COLO829 (cell line): ENCODE measurements around the gene CD79B.

Experiments
- DNase-seq: peaks from one replicate; pipeline ENCODE4 v3.0.0; 2012; ENCODE audit warnings: low spot score

The CD79B gene

DNA sequence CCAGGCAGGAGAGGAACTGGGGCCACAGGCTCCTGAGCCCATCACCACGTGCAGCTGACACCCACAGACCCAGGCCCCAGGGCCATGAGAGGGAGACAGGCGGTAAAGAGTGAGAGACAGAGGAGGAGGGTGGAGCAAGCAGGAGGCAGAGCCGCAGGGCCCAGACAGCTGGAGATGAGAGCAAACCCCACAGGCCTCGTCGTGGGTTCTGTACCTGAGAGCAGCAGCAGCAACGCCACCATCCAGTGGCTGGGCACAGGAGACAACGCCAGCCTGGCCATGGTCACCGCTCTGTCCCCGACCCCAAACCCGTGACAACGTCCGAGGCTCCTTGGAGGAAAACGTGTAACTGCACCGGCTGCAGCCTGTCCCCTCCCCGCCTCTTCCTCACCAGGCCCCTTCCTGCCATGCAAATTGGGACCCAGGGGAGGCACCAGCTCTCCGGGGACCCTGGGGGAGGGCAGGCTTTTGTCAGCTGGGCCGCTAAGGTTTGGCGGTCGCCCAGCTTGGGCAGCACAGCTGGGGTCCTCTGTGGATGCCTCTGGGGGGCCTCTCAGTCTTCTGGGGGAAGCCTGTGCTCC, at the start of gene CD79B:
Gene CD79B, minus strand, starts transcription at position 351 of the 581 bp plus-strand sequence. Its CDS starts 70 bp downstream, at position 281.
- DNase-seq = no peak

DNA sequence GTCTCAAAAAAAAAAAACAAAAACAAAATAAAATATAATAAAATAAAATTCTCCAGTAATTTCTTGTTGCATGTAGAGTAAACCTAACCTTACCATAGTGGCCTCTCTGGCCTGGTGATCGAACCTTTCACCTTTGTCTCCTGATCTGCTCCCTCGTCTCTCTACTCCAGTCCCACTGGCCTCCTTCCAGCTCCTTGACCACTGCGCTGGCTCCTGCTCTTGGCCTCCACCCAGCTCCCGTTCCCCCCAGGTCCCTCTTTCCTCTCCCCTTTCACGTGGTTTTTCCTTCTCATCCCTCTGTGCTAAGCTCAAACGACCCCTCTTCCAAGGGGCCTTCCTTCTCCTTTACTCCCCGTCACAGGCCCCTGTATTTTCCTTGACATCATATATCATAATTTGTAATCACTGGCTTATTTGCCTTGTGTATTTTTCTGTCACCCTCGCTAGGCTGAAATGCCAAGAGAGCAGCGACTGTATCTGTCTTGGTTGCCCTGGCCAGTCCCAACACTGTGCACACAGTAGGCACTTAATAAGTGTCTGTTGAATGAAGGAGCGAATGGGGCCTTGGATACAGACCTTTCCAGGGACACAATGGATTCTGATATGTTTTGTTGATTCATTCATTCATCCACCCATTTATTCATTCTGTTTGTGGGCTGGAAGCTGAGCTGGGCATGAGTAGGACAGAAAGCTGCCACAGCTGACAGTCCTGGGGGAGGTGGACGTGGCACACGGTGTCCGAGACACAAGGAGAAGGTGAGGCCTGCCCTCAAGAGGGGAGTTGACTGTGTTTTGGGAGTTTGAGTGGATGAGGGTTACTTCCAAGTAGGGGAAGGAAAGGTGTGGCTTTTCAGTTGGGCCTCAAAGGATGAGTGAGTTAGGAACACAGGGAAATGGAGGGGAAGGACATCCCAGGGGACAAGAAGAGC, 46.4 kb upstream of the CD79B start:
- DNase-seq = no peak

DNA sequence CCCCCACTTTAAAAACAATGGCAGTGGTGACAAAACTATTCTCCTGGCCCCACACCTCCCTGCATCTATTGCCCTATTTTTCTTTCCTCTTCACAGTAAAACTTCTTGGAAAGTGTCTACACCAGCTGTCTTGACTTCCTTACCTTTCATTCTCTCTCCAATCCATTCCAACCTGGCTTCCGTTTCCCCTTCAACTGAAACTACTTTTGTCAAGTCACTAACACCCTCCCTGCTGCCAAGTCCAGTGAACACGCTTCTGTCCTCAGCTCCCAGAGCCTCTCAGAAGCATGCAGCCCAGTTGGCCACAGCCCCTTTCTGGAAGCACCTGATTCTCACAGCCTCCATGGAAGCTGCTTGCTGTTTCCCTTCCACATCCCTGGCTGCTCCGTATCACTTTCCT, 44.6 kb upstream of the CD79B start:
- no peak for DNase-seq

DNA sequence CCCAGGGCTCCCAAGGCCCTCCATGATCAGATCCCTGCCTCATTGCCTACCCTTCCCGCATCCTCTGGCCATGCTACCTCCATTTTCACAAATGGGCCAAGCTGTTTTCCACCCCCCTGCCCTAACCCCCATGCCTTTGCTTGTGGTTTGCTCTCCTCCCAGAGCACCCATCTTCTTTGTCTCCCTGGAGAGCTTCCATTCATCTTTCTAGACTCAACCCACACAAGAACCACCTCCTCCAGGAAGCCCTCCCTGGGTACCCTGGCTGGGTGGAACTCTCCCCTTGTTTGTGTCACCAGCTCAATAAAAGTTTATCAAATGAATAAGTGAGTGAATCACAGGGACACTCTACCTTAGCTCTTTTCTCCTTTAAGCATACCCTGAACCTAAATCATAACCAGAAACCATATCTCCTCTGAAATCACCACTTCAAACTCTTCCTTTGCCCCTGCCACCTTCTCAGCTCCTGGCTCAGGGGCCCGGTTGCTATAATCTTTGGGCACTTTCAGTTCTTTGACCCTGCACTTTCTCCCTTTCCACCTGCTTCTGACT, 43.5 kb upstream of the CD79B start:
- no peak for DNase-seq

DNA sequence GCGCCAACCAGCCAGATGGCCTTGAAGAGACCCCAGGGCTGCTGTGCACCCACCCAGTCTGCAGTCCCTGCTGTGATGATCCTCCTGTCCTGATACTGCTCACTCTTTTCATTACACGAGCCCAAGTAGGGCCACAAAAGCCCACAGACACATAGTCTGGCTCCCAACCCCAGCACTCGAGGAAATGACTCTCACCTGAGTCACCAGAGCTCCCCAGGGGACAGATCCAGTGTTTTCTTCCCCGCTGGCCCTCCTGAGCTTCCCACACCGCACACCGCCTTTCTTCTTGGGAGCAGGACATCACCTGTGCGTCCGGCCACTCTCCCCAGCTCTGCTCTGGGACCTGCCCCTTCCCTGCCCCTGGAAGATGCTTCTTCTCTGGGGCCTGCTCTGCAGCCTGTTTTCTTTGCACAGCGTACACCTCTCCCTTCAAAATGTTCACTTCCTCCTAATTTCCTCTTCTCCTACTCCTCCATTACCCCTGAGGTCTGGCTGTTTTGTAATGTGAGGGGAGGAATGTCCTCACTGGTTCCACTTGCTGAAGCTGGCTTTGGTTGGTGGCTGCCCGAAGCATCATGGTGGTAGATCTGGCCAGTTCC, 42.6 kb upstream of the CD79B start:
- DNase-seq = peak; percentile 20

DNA sequence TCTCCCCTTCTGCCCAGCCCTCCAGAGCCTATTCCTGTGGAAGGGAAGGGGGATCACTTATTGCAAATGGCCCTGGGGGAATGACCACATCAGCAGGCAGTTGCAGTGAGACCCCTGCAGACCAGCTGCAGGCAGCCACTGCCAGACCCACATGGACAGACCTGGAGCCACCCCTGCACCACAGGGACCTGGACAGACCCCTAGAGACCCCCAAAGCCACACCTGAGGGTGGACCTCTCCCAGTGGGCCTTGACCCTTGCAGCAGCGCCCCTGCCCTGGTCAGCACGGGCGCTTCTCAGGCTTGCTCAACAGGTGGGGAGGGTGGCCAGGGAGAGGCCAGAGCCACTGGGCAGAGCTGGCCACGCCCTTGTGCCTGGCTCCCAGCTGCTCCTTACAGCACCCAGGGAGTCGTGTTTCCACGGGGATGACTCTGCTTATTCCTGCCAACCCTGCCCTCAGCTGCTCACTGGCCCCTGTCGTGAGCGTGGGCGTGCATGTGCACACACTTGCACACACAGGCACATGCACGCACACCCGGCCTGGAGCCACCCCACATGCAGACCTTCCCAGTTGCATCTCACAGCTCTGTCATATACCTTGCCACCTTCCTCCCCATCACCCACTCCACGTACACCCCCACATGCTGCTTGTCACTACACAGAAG, 41.9 kb upstream of the CD79B start:
- no peak for DNase-seq

DNA sequence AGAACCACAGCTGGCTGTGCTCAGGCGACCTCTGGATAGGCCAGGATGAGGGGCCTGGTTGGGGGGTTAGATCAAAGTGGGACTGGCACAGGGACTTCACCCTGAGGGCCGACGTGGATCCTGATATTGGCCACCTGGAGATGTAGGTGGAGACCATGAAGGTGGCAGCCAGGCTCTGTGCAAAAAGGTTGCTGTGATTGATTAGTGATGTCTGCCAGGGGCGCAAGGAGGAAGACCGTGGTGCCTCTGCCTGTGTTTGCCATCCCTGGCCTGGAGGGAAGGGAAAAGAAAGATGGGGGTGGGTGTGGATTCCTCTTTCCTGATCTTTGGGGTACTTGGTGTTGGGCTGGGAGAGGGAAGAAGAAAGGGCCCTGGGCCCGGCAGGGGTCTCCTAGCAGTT, 41.1 kb upstream of the CD79B start:
- no peak for DNase-seq

DNA sequence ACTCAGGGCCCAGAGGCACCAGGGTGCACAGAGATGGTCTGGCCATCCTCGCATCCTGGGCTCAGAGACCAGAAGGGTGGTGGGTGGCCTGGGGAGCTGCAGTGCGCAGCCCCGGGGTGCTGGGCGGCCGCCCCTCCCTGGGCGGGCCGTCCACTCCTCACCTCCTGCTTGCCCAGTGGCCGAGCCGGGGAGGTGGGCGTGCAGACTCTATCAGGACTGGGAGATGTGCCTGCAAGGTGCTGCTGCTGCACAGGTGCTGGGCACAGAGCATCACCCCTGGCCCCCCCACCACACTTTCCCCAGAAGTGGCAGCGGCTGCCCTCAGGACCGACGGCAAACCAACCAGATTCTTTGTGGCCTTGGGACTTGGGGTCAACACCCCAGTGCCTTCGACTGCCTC, 40.7 kb upstream of the CD79B start, which contains the start of gene SCN4A:
Gene SCN4A, minus strand, starts transcription at position 123 of the 400 bp plus-strand sequence. Its CDS starts 77 bp downstream, at position 46.
- DNase-seq = no peak

DNA sequence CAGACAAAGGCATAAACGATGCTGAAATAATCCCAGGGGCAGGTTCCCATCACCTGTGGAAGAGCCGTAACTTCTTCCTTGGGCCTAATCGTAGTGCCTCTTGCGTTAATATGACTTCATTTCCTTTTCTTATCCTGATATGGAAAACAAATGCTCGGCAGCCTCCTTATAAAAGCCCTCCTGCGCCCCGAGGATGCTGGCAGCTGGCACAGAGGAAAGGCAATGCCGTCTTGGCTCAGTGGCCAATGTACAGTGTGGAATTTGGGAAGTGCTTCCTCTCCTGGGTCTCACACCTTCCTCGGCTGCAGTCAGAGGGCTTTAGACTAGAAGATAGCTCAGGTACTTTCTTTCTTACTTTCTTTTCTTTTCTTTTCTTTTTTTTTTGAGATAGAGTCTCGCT, 37.1 kb upstream of the CD79B start:
- DNase-seq = no peak

DNA sequence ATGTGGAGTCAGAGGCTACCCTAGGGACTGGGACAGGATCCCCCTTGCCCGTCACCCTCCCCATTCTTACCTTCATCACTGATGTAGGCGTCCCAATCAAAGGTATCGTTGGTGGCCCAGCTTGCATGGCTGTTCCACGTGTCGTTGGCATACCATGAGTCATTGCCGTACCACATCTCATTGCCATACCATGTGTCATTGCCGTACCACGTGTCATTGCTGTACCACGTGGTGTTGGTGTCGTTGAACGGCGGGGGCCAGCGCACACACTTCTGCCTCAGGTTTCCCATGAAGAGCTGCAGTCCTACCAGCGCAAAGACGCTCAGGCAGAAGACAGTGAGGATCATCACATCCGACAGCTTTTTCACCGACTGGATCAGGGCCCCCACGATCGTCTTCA, 35.8 kb upstream of the CD79B start:
- DNase-seq = no peak

DNA sequence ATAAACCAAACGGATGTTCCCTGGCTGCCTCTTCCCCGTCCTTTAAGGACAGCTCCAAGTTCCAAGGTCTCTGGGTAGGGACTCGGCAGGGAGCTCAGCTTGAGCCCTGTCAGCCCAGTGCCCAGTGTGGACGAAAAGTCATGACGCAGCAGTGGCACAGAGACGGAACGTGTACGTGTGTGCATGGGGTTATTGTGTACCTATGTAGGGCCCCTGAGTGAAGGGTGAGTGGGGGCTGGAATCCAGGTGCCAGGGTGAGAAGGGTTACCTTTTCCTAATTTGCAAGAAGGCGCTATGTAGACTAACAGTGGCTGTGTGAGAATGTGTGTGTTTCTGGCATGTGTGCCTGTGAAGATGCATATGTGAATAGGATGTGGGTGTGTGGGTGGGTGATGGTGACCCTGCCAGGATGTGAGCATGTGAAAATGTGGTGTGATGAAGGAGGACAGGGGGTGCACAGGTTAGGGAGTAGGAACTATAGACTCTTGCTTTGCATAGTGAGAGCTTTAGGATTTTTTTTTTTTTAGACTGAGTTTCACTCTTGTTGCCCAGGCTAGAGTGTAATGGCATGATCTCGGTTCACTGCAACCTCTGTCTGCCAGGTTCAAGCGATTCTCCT, 34.6 kb upstream of the CD79B start:
- DNase-seq = no peak

DNA sequence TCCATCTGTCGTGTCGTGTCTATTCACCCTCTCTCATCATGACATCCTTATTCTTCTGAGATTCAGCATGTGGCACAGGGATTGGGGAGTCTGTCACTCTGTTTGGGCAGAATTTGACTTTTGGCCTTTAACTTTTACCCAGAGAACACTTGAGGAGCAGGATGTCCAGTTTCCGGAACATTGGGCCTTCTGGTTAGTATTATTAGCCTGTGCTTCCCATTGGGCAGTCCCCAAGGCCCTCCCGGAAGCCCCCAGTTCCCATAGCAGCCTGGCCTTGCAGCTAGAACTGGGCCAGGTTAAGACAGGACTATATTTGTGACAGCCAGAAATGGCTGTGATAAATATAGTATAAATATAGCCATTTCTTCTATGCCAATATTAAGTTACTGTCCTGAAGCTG, 31.0 kb upstream of the CD79B start:
- DNase-seq = no peak

DNA sequence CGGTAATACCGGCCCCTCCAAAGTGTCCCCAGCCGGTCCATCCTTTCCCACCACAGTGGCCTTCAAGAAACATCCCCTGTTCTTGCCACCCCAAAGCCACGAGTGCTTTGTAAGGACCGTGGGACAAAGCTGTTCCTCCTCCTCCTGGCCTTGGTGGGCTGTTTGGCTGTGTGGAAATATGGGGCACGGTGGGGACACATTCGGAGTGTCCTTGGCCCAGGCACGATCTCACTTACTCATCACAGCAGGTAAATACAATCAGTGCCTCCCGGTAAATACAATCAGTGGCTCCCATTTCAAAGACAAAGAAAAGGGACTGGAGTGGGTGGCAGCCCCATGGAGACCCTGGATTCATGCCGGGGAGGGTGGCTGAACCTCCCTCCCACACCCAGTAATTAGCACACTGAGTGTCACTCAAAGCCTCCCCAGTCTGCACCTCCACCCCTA, 30.2 kb upstream of the CD79B start:
- no peak for DNase-seq

DNA sequence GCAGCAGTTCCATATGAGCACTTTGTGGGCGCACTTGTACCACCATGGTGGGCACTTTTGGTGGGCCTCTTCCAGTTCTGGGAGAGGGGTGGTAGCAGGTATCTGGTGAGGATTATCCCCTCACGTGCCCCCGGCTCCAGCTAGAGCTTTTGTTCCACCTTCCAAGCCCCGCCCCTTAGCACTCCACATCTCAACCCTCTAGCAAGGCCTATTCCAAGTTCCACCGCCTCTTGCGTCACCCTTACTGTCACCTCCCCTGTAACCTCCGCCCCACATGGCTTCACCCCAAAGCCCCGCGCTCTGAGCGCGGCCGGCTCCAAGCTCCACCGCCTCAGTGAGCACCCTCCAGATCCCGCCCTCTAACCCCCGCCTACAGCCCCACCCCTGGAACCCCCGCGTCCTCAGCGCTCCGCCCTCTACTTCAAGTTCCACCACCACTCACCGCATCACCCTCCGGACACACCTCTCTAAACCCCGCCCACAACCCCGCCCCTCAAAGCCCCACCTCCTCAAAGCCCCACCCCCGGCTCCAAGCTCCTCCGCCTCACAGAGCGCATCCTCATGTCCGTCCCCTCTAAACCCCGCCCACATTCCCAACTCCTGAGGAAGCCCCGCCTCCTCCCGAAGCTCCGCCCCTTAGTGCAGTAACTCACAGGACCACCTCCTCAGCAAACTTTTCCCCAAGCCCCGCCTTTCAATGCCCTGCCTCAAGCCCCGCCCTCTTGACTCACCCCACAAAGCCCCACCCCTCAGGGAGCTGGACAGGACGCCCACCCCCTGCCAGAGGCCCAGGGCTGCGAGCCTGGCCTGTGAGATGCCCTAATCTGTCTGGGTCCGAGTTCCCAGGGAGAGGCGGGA, 29.5 kb upstream of the CD79B start:
- DNase-seq = peak; percentile 91

DNA sequence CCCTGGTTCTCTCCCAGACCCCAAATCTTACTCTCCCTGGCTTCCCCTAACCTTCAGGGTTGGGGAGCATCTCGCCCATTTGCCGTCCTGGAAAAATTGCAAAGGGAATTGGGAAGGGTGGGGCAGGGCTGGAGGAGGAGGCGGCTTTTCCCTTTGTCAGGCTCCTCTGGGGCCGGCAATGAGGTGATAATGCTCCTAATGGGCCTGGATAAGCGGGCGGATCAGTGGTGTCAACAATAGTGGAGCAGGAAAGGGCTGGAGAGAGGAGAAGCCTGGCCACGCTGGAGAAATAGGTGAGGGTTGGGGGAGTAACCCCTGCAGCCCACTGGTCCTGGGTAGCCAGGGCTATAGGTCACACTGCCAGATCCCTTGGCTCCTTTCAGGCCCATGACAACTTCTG, 28.3 kb upstream of the CD79B start:
- no peak for DNase-seq

DNA sequence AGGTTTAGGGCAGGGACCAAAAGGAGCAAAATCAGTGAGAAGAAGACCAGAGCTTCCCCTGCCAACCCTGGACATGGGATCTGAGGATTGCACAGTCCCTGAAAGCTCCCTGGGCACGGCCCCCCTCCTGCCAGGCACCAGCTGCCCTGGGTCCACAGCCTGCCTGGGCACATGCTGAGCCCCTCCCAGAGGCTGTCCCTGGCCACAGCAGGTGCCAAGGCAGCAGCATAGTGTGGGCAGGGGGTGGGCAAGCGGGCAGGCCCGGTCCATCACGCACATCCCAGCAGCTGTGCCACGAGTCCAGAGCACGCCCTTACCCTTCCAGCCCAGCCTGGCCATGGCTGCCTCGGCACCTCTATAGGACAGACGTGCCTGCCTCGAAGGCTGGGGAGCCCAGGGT, 27.9 kb upstream of the CD79B start:
- DNase-seq = no peak

DNA sequence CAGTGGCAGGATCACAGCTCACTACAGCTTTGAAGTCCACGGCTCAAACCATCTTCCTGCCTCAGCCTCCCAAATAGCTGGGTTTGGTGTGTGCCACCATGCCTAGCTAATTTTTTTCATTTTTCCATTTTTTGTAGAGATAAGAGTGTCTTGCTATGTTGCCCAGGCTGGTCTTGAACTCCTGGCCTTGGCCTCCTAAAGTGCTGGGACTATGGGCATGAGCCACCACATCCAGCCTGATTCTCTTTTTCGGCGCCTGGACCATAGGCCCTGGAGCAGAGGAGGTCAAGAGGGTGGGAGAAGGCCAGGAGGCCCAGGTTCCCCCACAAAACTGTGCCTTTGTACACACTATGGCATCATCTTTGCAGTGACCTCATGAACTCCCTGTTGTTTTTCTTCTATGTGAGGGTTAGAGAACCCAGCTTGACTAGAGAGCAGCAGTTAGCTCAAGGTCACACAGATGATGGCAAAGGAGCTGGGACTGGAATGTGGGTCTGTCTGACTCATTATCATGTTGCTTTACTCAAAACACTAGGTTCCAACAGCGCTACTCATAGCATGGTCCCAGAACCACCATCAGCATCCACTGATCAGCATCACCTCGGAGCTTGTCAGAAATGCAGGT, 24.3 kb upstream of the CD79B start:
- no peak for DNase-seq

DNA sequence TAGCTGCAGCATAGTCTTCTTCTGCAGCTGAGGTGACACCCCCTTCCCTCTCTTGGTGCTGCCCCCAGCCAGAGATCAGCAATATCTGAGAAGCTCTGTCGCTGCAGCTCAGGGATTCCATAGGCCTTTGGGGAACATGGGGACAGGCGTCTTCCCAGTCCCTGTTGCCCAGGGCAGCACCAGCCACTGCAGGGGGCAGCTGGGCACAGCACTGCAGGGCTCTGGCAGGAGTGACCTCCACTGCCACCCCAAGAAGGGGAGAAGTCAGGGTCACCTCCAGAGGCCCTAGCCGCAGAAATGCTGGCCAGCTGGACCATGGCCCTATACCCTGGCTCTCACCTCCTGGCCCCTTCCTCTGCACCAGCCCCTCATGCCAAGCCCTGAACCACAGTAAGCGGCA, 23.7 kb upstream of the CD79B start:
- DNase-seq = no peak

DNA sequence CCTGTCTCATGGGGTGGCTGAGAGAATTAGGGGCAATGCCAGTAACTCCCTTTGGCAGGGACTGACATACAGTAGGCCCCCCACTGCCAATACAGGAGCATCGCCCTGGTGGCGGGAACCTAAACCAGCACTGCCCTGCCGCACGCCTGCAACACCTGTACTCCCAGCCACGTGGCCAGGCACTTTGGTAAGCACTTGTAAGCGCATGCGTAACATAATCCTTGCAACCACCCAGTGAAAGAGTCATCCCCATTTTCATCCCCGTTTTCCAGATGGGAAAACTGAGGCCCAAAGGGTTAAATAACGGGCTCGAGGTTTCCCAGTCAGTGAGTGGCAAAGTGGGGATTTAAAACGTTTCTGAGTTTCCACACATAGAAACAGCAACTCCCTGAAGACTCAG, 23.1 kb upstream of the CD79B start:
- DNase-seq = no peak

DNA sequence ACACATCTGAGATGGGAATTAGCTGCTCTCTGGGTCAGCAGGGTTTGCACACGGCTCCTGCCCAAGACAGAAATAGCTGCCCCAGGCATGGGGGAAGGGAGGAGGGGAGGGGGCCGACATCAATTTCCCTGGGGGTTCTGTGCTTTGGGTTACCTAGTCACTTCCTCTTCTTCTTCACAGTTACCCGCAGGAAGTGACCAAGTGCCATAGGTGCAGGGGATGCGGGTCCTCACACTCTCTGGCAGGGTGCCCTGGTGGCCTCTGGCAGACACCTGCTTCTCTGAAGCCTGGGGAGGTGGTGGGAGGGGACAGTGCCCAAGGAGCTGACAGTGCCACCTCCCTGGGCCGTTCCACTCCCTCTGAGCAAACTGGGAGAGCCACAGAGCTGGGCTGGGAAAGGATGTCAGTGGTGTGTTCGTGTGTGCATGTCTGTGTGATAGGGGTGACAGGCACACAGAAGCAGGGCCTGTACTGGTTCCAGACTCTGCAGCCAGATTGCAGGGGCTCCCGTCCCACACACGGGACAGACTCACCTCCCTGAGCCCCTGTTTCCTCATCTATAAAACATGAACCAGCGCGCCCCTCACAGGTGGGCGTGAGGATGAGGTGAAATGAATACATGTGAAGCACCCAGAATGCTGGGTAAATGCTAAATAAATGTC, 22.4 kb upstream of the CD79B start:
- DNase-seq = no peak
